WTC11 (cell line): ENCODE measurements around the gene SH3RF2. TPM values are rescaled to one million over a fixed set of nuclear protein-coding genes. Genes with fewer than 3 reads are reported as not detected.

Source experiments
- ATAC-seq: fragments of 200-7000 bp; cut with Tn5 transposase; 2 replicates; pipeline ENCODE4 v1.10.0; 2021; ENCODE audit warnings: mild to moderate bottlenecking, moderate library complexity
- CTCF ChIA-PET: fragments of 300-600 bp; sonication (Branson Sonifier 250); formaldehyde crosslinking; loops from one replicate; lab custom pipeline; 2021; ENCODE audit warnings: antibody characterized with exemption; lab: Charles Lee
- POLR2A ChIA-PET: fragments of 350-600 bp; sonication (Branson Sonifier 250); formaldehyde crosslinking; loops from one replicate; lab custom pipeline; 2021; ENCODE audit warnings: antibody characterized with exemption; lab: Charles Lee
- DNase-seq: peaks from one replicate; pipeline ENCODE4 v3.0.0; 2021; ENCODE audit warnings: low spot score
- H3K27ac Mint-ChIP-seq: 2 replicates; pipeline ENCODE4 v1.8.0; 2021; ENCODE audit warnings: mixed read lengths
- H3K27me3 Mint-ChIP-seq: 2 replicates; pipeline ENCODE4 v1.8.0; 2021; ENCODE audit warnings: low read depth, mild to moderate bottlenecking, moderate library complexity, mixed read lengths
- H3K36me3 Mint-ChIP-seq: 2 replicates; pipeline ENCODE4 v1.8.0; 2021; ENCODE audit warnings: mixed read lengths
- H3K4me1 Mint-ChIP-seq: 2 replicates; pipeline ENCODE4 v1.8.0; 2022; ENCODE audit warnings: mixed read lengths
- H3K4me3 Mint-ChIP-seq: 2 replicates; pipeline ENCODE4 v1.8.0; 2021; ENCODE audit warnings: mild to moderate bottlenecking, moderate library complexity, mixed read lengths
- H3K9me3 Mint-ChIP-seq: 2 replicates; pipeline ENCODE4 v1.8.0; 2021; ENCODE audit warnings: mixed read lengths
- ATF1 ChIP-seq: sonication (generic); formaldehyde crosslinking; IDR thresholded peaks from 2 replicates; pipeline ENCODE4 v1.8.1; 2023; ENCODE audit warnings: mild to moderate bottlenecking, moderate library complexity, missing genetic modification reagents
- ELF4 ChIP-seq: sonication (generic); formaldehyde crosslinking; IDR thresholded peaks from 2 replicates; pipeline ENCODE4 v1.8.1; 2022; ENCODE audit warnings: low read depth, mild to moderate bottlenecking, moderate library complexity, missing genetic modification reagents
- FOXJ3 ChIP-seq: sonication (generic); formaldehyde crosslinking; IDR thresholded peaks from 2 replicates; pipeline ENCODE4 v1.9.0; 2021; ENCODE audit warnings: missing genetic modification reagents, mild to moderate bottlenecking, borderline replicate concordance
- GABPB1 ChIP-seq: sonication (generic); formaldehyde crosslinking; IDR thresholded peaks from 2 replicates; pipeline ENCODE4 v1.8.1; 2023; ENCODE audit warnings: mild to moderate bottlenecking, missing genetic modification reagents
- GRHL2 ChIP-seq: fragments of 250-450 bp; sonication (Bioruptor Pico); IDR thresholded peaks from 2 replicates; pipeline ENCODE4 v1.8.0; 2022; ENCODE audit warnings: mild to moderate bottlenecking, moderate library complexity; ENCODE audit not compliant: insufficient replicate concordance, severe bottlenecking
- NFATC4 ChIP-seq: fragments of 250-450 bp; sonication (Bioruptor Pico); IDR thresholded peaks from 2 replicates; pipeline ENCODE4 v1.9.0; 2021; ENCODE audit warnings: mild to moderate bottlenecking
- NR1H2 ChIP-seq: sonication (generic); formaldehyde crosslinking; IDR thresholded peaks from 2 replicates; pipeline ENCODE4 v1.9.0; 2021; ENCODE audit warnings: mild to moderate bottlenecking, moderate library complexity, missing genetic modification reagents
- NR3C1 ChIP-seq: sonication (generic); formaldehyde crosslinking; conservative IDR thresholded peaks from 2 replicates; pipeline ENCODE4 v1.8.1; 2023; ENCODE audit warnings: low read depth, mild to moderate bottlenecking, missing genetic modification reagents
- PRRX2 ChIP-seq: fragments of 250-450 bp; sonication (Bioruptor Pico); IDR thresholded peaks from 2 replicates; pipeline ENCODE4 v1.8.0; 2021; ENCODE audit warnings: mild to moderate bottlenecking
- TCF7 ChIP-seq: sonication (generic); formaldehyde crosslinking; IDR thresholded peaks from 2 replicates; pipeline ENCODE4 v1.8.0; 2022; ENCODE audit warnings: mild to moderate bottlenecking, low read depth, missing genetic modification reagents, moderate library complexity
- TEAD1 ChIP-seq: sonication (generic); formaldehyde crosslinking; IDR thresholded peaks from 2 replicates; pipeline ENCODE4 v1.8.0; 2022; ENCODE audit warnings: mild to moderate bottlenecking, missing genetic modification reagents
- TEAD4 ChIP-seq: sonication (generic); formaldehyde crosslinking; IDR thresholded peaks from 2 replicates; pipeline ENCODE4 v1.8.0; 2022; ENCODE audit warnings: mild to moderate bottlenecking, missing genetic modification reagents
- ZNF138 ChIP-seq: sonication (generic); formaldehyde crosslinking; conservative IDR thresholded peaks from 2 replicates; pipeline ENCODE4 v1.8.1; 2022; ENCODE audit warnings: mild to moderate bottlenecking, moderate library complexity, missing genetic modification reagents
- ZNF219 ChIP-seq: sonication (generic); formaldehyde crosslinking; IDR thresholded peaks from 2 replicates; pipeline ENCODE4 v1.8.0; 2023; ENCODE audit warnings: missing genetic modification reagents, mild to moderate bottlenecking, borderline replicate concordance
- ZNF263 ChIP-seq: sonication (generic); formaldehyde crosslinking; IDR thresholded peaks from 2 replicates; pipeline ENCODE4 v1.8.1; 2022; ENCODE audit warnings: low read depth, mild to moderate bottlenecking, moderate library complexity, missing genetic modification reagents
- ZNF396 ChIP-seq: fragments of 250-450 bp; sonication (Bioruptor Pico); IDR thresholded peaks from 2 replicates; pipeline ENCODE4 v1.8.0; 2021; ENCODE audit warnings: mild to moderate bottlenecking, moderate library complexity, borderline replicate concordance
- ZNF671 ChIP-seq: fragments of 250-450 bp; sonication (Bioruptor Pico); IDR thresholded peaks from 2 replicates; pipeline ENCODE4 v1.8.0; 2021; ENCODE audit warnings: mild to moderate bottlenecking
- total RNA-seq: library from RNA; stranded (reverse); gene quantifications from 3 replicates; pipeline ENCODE4 v1.2.3, GENCODE V29; 2021
- TF ChIP-seq, protein P1 (sequence below): sonication (generic); formaldehyde crosslinking; IDR thresholded peaks from 2 replicates; pipeline ENCODE4 v1.8.0; 2023; ENCODE audit warnings: mild to moderate bottlenecking, missing genetic modification reagents
- TF ChIP-seq, protein P2 (sequence below): sonication (generic); formaldehyde crosslinking; IDR thresholded peaks from 2 replicates; pipeline ENCODE4 v1.8.1; 2023; ENCODE audit warnings: mild to moderate bottlenecking, missing genetic modification reagents, borderline replicate concordance
- TF ChIP-seq, protein P3 (sequence below): sonication (generic); formaldehyde crosslinking; IDR thresholded peaks from 2 replicates; pipeline ENCODE4 v1.8.1; 2023; ENCODE audit warnings: mild to moderate bottlenecking, missing genetic modification reagents, moderate library complexity
- TF ChIP-seq, protein P4 (sequence below): sonication (generic); formaldehyde crosslinking; IDR thresholded peaks from 2 replicates; pipeline ENCODE4 v1.8.1; 2023; ENCODE audit warnings: mild to moderate bottlenecking, moderate library complexity, missing genetic modification reagents
- TF ChIP-seq, protein P5 (sequence below): sonication (generic); formaldehyde crosslinking; IDR thresholded peaks from 2 replicates; pipeline ENCODE4 v1.8.0; 2022; ENCODE audit warnings: mild to moderate bottlenecking, missing genetic modification reagents

The SH3RF2 gene
- total RNA-seq, 1 experiment from 2014 or later: 0.83 TPM

DNA sequence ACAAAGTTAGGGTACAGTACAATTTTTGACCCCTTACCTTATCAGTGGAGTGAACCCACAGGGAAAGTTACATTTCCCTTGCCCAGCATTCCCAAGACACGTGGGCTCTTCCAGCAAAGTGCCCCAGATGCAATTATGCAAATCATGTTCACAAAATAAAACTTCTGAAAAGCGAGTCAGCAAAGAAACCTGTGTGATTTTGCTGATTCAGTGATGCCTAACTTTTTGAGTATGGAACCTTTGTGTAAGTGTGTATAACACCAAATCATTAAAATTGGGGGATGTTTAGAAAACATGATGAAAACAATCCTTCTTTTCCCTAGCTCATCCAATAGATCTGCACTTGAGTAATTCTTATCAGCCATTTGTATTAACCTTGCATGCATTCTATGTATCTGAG is 52.6 kb downstream of the SH3RF2 start (continued):
- TF ChIP-seq, protein P1, sequence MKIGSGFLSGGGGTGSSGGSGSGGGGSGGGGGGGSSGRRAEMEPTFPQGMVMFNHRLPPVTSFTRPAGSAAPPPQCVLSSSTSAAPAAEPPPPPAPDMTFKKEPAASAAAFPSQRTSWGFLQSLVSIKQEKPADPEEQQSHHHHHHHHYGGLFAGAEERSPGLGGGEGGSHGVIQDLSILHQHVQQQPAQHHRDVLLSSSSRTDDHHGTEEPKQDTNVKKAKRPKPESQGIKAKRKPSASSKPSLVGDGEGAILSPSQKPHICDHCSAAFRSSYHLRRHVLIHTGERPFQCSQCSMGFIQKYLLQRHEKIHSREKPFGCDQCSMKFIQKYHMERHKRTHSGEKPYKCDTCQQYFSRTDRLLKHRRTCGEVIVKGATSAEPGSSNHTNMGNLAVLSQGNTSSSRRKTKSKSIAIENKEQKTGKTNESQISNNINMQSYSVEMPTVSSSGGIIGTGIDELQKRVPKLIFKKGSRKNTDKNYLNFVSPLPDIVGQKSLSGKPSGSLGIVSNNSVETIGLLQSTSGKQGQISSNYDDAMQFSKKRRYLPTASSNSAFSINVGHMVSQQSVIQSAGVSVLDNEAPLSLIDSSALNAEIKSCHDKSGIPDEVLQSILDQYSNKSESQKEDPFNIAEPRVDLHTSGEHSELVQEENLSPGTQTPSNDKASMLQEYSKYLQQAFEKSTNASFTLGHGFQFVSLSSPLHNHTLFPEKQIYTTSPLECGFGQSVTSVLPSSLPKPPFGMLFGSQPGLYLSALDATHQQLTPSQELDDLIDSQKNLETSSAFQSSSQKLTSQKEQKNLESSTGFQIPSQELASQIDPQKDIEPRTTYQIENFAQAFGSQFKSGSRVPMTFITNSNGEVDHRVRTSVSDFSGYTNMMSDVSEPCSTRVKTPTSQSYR: no peak
- TF ChIP-seq TCF7 (CRISPR knock-in tag): no peak
- TF ChIP-seq, all 79 proteins: peak for 0

DNA sequence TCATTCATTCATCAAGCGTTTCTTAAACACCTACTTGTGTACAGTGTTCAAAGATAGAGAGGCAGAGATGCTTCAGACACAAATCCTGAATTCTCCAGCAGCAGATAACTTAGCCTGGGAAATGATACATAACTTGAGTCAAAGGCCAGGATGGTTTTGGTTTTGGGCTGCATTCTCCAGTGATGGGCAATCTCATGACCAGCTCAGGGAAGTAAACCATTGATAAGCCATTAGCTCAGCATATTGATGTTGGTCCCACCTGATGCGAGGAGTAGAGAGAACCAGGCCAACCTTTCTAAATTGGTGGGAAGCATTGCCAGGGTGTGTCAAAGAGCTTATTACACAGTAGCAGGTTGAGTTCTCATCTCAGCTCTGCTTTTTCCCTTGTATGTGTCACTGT is 53.0 kb downstream of the SH3RF2 start:
- peaks cover 18% of the 10 kb centered on the region for H3K9me3 Mint-ChIP-seq
- ChIA-PET CTCF (interaction anchor here (0.9 kb wide), 1 partner anchor 9 kb away, joined by 3 read pairs; no protein-coding TSS in a partner anchor), POLR2A (no interaction called here)
- no peak overlapping the region for H3K27ac Mint-ChIP-seq
- DNase-seq (no peak), ATAC-seq (no peak)
- peaks cover 22% of the 10 kb centered on the region for H3K36me3 Mint-ChIP-seq
- H3K4me3 Mint-ChIP-seq: no peak overlapping the region
- TF ChIP-seq NR1H2 (CRISPR knock-in tag) (no peak), ZNF219 (no peak), ZNF138 (no peak), ZNF396 (no peak), TEAD4 (no peak), PRRX2 (CRISPR knock-in tag) (no peak), TCF7 (CRISPR knock-in tag) (no peak), FOXJ3 (no peak), GABPB1 (no peak), ATF1 (CRISPR knock-in tag) (no peak), NFATC4 (no peak)
- TF ChIP-seq, protein P2, sequence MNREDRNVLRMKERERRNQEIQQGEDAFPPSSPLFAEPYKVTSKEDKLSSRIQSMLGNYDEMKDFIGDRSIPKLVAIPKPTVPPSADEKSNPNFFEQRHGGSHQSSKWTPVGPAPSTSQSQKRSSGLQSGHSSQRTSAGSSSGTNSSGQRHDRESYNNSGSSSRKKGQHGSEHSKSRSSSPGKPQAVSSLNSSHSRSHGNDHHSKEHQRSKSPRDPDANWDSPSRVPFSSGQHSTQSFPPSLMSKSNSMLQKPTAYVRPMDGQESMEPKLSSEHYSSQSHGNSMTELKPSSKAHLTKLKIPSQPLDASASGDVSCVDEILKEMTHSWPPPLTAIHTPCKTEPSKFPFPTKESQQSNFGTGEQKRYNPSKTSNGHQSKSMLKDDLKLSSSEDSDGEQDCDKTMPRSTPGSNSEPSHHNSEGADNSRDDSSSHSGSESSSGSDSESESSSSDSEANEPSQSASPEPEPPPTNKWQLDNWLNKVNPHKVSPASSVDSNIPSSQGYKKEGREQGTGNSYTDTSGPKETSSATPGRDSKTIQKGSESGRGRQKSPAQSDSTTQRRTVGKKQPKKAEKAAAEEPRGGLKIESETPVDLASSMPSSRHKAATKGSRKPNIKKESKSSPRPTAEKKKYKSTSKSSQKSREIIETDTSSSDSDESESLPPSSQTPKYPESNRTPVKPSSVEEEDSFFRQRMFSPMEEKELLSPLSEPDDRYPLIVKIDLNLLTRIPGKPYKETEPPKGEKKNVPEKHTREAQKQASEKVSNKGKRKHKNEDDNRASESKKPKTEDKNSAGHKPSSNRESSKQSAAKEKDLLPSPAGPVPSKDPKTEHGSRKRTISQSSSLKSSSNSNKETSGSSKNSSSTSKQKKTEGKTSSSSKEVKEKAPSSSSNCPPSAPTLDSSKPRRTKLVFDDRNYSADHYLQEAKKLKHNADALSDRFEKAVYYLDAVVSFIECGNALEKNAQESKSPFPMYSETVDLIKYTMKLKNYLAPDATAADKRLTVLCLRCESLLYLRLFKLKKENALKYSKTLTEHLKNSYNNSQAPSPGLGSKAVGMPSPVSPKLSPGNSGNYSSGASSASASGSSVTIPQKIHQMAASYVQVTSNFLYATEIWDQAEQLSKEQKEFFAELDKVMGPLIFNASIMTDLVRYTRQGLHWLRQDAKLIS (CRISPR knock-in tag): no peak
- TF ChIP-seq, protein P3, sequence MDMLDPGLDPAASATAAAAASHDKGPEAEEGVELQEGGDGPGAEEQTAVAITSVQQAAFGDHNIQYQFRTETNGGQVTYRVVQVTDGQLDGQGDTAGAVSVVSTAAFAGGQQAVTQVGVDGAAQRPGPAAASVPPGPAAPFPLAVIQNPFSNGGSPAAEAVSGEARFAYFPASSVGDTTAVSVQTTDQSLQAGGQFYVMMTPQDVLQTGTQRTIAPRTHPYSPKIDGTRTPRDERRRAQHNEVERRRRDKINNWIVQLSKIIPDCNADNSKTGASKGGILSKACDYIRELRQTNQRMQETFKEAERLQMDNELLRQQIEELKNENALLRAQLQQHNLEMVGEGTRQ (CRISPR knock-in tag): no peak
- peaks cover 3% of the 10 kb centered on the region; the same call in 1 of the 2 replicates for H3K27me3 Mint-ChIP-seq
- no peaks in the 10 kb centered on the region for H3K4me1 Mint-ChIP-seq

DNA sequence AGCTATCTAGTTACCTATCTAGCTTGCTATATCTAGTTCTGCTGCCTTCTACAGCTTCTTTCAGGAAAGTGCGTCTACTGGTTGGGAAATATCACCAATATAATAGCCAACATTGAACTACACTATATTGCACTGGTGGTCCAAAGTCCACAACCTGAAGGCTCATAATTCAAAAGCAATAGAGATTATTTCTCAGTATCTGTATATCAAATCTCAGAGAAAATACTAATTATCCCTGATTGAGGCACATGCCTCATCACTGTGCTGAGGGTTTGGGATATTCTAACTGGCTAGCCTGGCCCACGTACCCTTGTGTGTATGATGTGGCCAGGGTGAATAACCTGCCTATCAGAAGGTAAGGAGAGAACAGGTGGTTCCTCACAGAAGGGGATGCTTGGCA is 53.8 kb downstream of the SH3RF2 start:
- Mint-ChIP-seq H3K27me3 (peaks cover 3% of the 10 kb centered on the region; the same call in 1 of the 2 replicates), H3K4me1 (no peaks in the 10 kb centered on the region), H3K9me3 (peaks cover 25% of the 10 kb centered on the region), H3K4me3 (no peak overlapping the region), H3K36me3 (peaks cover 29% of the 10 kb centered on the region), H3K27ac (no peak overlapping the region)
- ChIA-PET CTCF (no interaction called here), POLR2A (no interaction called here)
- ATAC-seq (no peak), DNase-seq (no peak)
- TF ChIP-seq TEAD1 (CRISPR knock-in tag): no peak
- TF ChIP-seq NR3C1 (CRISPR knock-in tag): no peak
- no peak for TF ChIP-seq ELF4
- no peak for TF ChIP-seq GRHL2 (CRISPR knock-in tag)
- TF ChIP-seq, protein P4, sequence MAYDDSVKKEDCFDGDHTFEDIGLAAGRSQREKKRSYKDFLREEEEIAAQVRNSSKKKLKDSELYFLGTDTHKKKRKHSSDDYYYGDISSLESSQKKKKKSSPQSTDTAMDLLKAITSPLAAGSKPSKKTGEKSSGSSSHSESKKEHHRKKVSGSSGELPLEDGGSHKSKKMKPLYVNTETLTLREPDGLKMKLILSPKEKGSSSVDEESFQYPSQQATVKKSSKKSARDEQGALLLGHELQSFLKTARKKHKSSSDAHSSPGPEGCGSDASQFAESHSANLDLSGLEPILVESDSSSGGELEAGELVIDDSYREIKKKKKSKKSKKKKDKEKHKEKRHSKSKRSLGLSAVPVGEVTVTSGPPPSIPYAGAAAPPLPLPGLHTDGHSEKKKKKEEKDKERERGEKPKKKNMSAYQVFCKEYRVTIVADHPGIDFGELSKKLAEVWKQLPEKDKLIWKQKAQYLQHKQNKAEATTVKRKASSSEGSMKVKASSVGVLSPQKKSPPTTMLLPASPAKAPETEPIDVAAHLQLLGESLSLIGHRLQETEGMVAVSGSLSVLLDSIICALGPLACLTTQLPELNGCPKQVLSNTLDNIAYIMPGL: no peak
- TF ChIP-seq, protein P5, sequence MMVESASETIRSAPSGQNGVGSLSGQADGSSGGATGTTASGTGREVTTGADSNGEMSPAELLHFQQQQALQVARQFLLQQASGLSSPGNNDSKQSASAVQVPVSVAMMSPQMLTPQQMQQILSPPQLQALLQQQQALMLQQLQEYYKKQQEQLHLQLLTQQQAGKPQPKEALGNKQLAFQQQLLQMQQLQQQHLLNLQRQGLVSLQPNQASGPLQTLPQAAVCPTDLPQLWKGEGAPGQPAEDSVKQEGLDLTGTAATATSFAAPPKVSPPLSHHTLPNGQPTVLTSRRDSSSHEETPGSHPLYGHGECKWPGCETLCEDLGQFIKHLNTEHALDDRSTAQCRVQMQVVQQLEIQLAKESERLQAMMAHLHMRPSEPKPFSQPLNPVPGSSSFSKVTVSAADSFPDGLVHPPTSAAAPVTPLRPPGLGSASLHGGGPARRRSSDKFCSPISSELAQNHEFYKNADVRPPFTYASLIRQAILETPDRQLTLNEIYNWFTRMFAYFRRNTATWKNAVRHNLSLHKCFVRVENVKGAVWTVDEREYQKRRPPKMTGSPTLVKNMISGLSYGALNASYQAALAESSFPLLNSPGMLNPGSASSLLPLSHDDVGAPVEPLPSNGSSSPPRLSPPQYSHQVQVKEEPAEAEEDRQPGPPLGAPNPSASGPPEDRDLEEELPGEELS: no peak
- TF ChIP-seq ZNF263: no peak
- TF ChIP-seq ZNF671 (CRISPR knock-in tag): no peak
